ENCODE results near the gene ZNF837. TPM values are rescaled to one million over a fixed set of nuclear protein-coding genes. Genes with fewer than 3 reads are reported as not detected.

Gene ZNF837
- total RNA-seq, 3 donors from 2014 or later, result 1.3 to 6.6 (median 2.3) TPM

DNA sequence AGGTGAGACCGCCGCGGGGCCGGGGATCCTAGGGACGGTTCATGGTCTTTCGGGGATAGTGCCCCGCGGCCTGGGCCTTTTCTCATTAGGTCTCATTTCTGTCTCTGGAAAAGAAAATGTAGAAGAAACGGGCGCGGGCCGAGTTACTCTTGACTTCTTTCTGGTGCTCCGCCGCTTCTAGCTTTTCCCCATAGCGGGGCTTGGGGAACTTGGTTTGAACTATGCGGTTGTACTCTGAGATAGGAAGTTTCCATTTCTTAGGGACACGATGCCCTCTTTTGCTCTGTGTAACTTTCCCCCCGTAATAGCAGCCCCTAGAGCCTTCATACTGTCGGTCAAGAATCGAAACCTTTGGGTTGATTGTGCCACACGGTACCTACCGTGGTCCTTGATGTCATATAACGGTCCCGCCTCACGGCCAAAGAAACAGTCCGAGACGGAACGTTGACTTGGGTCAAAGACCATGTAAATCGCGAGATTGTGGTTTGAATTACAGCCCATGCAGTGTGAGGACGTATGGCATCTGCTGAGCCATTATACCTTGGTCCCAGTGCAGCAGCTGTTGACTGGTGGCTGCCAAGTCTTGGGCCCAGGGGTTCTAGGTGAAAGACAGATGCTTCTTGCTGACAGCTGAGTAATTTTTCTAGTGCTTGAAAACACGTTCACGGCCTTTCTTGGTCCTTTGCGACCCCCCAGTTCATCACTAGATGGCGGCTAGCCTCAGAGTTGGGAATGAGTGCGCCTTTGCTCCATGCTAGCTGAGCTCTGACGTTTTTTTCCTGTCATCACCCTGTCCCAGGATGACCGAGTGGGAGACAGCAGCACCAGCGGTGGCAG, 6.7 kb upstream of the ZNF837 start:
- intact Hi-C loops (cut with DNase I; ENCODE audit: low total_unique reads), result no loop called here
- TF ChIP-seq POLR2AphosphoS5 (IDR thresholded peaks at IDR 0.05) (no peak), POLR2A (IDR thresholded peaks at IDR 0.05) (no peak)
- TF ChIP-seq, protein P1, sequence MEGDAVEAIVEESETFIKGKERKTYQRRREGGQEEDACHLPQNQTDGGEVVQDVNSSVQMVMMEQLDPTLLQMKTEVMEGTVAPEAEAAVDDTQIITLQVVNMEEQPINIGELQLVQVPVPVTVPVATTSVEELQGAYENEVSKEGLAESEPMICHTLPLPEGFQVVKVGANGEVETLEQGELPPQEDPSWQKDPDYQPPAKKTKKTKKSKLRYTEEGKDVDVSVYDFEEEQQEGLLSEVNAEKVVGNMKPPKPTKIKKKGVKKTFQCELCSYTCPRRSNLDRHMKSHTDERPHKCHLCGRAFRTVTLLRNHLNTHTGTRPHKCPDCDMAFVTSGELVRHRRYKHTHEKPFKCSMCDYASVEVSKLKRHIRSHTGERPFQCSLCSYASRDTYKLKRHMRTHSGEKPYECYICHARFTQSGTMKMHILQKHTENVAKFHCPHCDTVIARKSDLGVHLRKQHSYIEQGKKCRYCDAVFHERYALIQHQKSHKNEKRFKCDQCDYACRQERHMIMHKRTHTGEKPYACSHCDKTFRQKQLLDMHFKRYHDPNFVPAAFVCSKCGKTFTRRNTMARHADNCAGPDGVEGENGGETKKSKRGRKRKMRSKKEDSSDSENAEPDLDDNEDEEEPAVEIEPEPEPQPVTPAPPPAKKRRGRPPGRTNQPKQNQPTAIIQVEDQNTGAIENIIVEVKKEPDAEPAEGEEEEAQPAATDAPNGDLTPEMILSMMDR (IDR thresholded peaks at IDR 0.05), result no peak
- Histone ChIP-seq H3K9me3 (no peaks in the 10 kb centered on the region), H3K27ac (peak overlapping the region; percentile 94 to 97), H3K4me3 (peak overlapping the region; percentile 68 to 87 (median 86)), H3K4me1 (peaks cover 12 to 16% of the 10 kb centered on the region in 2 donors), H3K27me3 (no peaks in the 10 kb centered on the region), H3K36me3 (no peaks in the 10 kb centered on the region)
- DNase-seq (ENCODE audit: low spot score in 2 of 2), result no peak

DNA sequence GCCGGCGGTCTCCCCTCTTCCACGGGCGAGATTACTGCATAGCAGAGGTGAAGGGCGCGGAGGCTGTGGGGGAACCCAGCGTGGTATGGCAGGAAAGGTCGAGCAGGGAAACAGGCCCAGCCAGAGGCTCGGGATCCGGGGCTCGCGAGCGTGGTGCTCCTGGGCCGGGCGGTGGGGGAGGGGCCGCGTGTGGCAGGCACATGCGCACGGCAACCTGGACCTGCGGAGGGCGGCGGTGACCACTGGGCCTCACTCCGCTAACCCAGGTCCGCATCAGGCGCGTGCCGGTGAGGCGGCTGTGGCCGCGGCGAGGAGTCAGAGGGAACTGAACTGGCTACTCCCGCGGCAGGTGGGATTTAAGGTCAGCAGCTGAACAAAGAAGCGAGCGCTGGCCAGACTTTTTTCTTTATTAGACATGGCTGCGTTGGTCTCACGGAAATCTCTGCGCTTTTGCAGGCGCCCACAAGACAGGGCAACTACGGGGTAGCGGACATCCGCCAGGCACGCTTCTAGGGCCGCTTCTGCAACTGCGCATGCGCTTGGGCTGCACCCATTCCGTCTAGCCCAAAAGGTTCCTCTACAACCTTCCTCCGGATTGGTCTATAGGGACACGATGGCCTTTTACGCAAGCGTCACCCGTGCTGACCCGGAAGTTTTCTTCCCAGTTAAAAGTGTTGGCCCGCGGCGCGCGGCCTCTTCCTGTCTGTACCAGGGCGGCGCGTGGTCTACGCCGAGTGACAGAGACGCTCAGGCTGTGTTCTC, 5.9 kb upstream of the ZNF837 start, which contains the start of gene RPS5:
TSS of gene RPS5 (plus strand) at position 694 of the 762 bp plus-strand sequence. CDS start 869 bp downstream, outside the sequence.
- Histone ChIP-seq H3K27me3 (no peaks in the 10 kb centered on the region), H3K9me3 (no peaks in the 10 kb centered on the region), H3K27ac (peak within 1 kb of the TSS; percentile 94 to 97), H3K4me3 (peak within 1 kb of the TSS; percentile 68 to 87 (median 86)), H3K4me1 (peaks cover 12 to 21% of the 10 kb centered on the region in 2 donors), H3K36me3 (no peaks in the 10 kb centered on the region)
- peak; percentile 66 for TF ChIP-seq POLR2A (IDR thresholded peaks at IDR 0.05)
- TF ChIP-seq, protein P1 (IDR thresholded peaks at IDR 0.05), result peak in 2 of 3 donors; percentile 13 to 15
- peak; percentile 84 to 94 (median 87) for TF ChIP-seq POLR2AphosphoS5 (IDR thresholded peaks at IDR 0.05)
- peak; percentile 95 to 97 for DNase-seq (ENCODE audit: low spot score in 2 of 2)
- intact Hi-C loops (cut with DNase I; ENCODE audit: low total_unique reads), result no loop called here

DNA sequence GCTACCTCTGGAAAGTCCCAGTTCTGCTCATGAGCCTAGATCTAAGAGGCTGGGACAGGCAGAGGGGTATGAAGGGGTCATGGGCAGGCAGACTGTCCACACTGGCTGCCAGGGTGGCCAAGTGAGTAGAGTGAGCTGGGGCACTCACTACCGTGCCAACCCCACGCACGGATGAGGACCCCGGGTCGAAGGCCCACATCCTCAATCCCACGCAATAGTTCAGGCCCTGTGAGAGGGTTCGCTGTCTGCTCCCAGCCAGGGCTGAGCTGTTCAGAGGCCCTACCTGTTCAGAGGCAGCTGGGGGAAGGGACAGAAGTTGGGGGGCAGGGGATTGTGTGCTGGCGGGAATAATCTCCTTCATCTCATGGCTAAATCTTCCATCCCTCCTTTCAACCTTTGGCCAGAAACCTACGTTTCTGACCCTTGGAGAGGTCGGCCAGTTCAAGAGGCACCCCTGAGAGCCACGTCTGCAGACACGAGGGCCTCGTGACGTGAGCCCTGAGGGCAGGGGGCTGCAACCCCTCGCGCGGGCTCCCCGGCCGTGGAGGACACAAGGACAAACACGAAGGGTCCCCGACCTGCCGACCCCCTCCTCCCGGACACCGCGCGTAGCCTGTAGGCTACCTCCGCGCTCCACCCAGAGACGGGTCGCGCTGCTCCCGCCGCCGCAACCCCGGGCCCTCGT, 5.2 kb upstream of the ZNF837 start:
- DNase-seq (ENCODE audit: low spot score in 2 of 2), result no peak
- TF ChIP-seq POLR2AphosphoS5 (IDR thresholded peaks at IDR 0.05) (no peak), POLR2A (IDR thresholded peaks at IDR 0.05) (no peak)
- TF ChIP-seq, protein P1 (IDR thresholded peaks at IDR 0.05), result no peak
- Histone ChIP-seq H3K4me3 (peak overlapping the region; percentile 68 to 87 (median 86)), H3K36me3 (no peaks in the 10 kb centered on the region), H3K27me3 (no peaks in the 10 kb centered on the region), H3K9me3 (no peaks in the 10 kb centered on the region), H3K27ac (peak overlapping the region; percentile 94 to 97), H3K4me1 (peaks cover 12 to 22% of the 10 kb centered on the region in 2 donors)
- intact Hi-C loops (cut with DNase I; ENCODE audit: low total_unique reads), result no loop called here

DNA sequence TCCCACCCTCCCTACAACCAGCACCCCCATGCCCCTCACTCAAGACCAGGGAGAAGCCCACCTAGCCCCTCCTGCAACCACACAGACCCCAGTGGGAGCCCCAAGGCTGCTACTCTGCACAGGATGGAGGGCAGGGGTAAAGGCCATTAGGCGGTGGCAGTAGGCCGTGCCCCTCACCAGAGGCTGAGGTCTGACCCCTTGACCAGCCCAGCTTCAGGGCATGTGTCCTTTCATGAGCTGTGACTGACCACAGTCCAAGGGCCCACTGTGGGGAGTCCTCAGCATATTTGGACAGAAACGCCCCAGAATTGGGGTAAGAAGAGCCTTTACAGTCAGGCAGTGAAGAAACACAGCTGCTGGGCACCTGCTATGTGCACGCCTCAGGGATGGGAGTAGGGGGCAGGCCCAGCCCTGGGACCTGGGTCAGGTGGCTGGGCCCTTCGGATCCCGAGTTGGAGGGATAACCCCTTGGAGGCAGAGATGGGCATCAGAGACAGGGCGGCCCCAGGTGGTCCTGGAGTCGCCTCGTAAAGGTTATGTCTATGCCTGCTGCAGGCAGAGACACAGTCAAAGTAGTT, 4.6 kb upstream of the ZNF837 start:
- no peak for TF ChIP-seq POLR2AphosphoS5 (IDR thresholded peaks at IDR 0.05)
- TF ChIP-seq, protein P1 (IDR thresholded peaks at IDR 0.05), result no peak
- no peak for TF ChIP-seq POLR2A (IDR thresholded peaks at IDR 0.05)
- DNase-seq (ENCODE audit: low spot score in 2 of 2), result no peak
- intact Hi-C loops (cut with DNase I; ENCODE audit: low total_unique reads), result no loop called here
- peaks cover 12 to 22% of the 10 kb centered on the region in 2 donors for H3K4me1 ChIP-seq
- peak overlapping the region; percentile 94 to 97 for H3K27ac ChIP-seq
- H3K36me3 ChIP-seq, result no peaks in the 10 kb centered on the region
- no peaks in the 10 kb centered on the region for H3K9me3 ChIP-seq
- no peaks in the 10 kb centered on the region for H3K27me3 ChIP-seq
- H3K4me3 ChIP-seq, result peak overlapping the region; percentile 68 to 87 (median 86)

All from breast epithelium (tissue), 4 donors.